K562 (cell line): Measurements from ENCODE around the gene NCKAP1. TPM values are rescaled to one million over a fixed set of nuclear protein-coding genes. Genes with fewer than 3 reads are reported as not detected.

Experiments used
- ATAC-seq: fragments of 200-7000 bp; cut with Tn5 transposase; 3 replicates; pipeline ENCODE4 v1.9.1; 2020; ENCODE audit warnings: moderate library complexity
- BruUV-seq: library from RNA; stranded (reverse); fragments of 400-500 nt; replicated peaks from 2 replicates; lab custom pipeline; 2021; lab: Mats Ljungman, UMichigan
- CTCF ChIA-PET: fragments of 300-600 bp; formaldehyde crosslinking; extraction: SDS; loops from one replicate; lab custom pipeline; 2021; ENCODE audit warnings: low intra/inter-chr PET ratio; lab: Yijun Ruan, JAX
- POLR2A ChIA-PET: fragments of 300-600, 350-650 bp; sonication (Branson Sonifier 250); formaldehyde crosslinking; extraction: SDS; loops from one replicate; lab custom pipeline; 2021; ENCODE audit warnings: antibody characterized with exemption, inconsistent platforms; lab: Yijun Ruan, JAX
- DNase-seq, 4 experiments: peaks; one replicate each; pipeline versions ENCODE4 v3.0.0 to v3.0.0-alpha.2; 2011 to 2018; ENCODE audit warnings: low spot score in 3 of 4, mixed read lengths in 3 of 4; ENCODE audit errors: extremely low read depth in 1 of 4
- FAIRE-seq: peaks from 2 replicates; lab custom pipeline; 2011; peaks lifted over from hg19 to GRCh38; lab: Jason Lieb, UNC
- H2AFZ ChIP-seq: 2 replicates; pipeline ENCODE4 v1.6.0; 2011; ENCODE audit warnings: low read depth, low read length, control low read depth, inconsistent platforms
- H3K27ac ChIP-seq: fragments of 200-600 bp; 3 replicates; pipeline ENCODE4 v1.8.0; 2011; ENCODE audit warnings: low read depth, mild to moderate bottlenecking, control low read depth, inconsistent platforms, low read length, moderate library complexity, mixed read lengths; ENCODE audit errors: extremely low read depth
- H3K27me3 ChIP-seq, 2 experiments: fragments of 300-600 bp in 1 of 2; 2 replicates in 1 of 2; 3 replicates in 1 of 2; pipeline versions ENCODE4 v1.6.0 to v1.8.0; 2011; ENCODE audit warnings: inconsistent platforms in 2 of 2, low read length in 2 of 2, mild to moderate bottlenecking in 1 of 2, mixed read lengths in 1 of 2, moderate library complexity in 1 of 2; ENCODE audit not compliant: control insufficient read depth in 2 of 2, insufficient read depth in 2 of 2
- H3K36me3 ChIP-seq: fragments of 300-600 bp; 3 replicates; pipeline ENCODE4 v1.8.0; 2011; ENCODE audit warnings: mild to moderate bottlenecking, low read length, inconsistent platforms; ENCODE audit not compliant: control insufficient read depth, insufficient read depth
- H3K4me1 ChIP-seq, 2 experiments: fragments of 200-600 bp in 1 of 2; replicated peaks in 1 of 2; 2 replicates in 1 of 2; 3 replicates in 1 of 2; pipeline versions ENCODE4 v1.5.1 to v1.8.0; 2011; ENCODE audit warnings: inconsistent platforms in 2 of 2, low read length in 2 of 2, mild to moderate bottlenecking in 1 of 2, mixed read lengths in 1 of 2, moderate library complexity in 1 of 2; ENCODE audit not compliant: control insufficient read depth in 2 of 2, insufficient read depth in 2 of 2
- H3K4me2 ChIP-seq: 2 replicates; pipeline ENCODE4 v1.6.1; 2011; ENCODE audit warnings: low read length, control low read depth, inconsistent platforms, mixed read lengths; ENCODE audit not compliant: insufficient read depth
- H3K4me3 ChIP-seq: fragments of 200-600 bp; sonication (generic), shearing (Covaris generic); 2 replicates; pipeline ENCODE4 v1.5.1; 2016; ENCODE audit warnings: control low read depth, inconsistent platforms
- H3K79me2 ChIP-seq: fragments of 200-600 bp; 3 replicates; pipeline ENCODE4 v1.8.0; 2011; ENCODE audit warnings: low read length, inconsistent platforms; ENCODE audit not compliant: control insufficient read depth, insufficient read depth
- H3K9ac ChIP-seq, 2 experiments: 2 replicates each; pipeline versions ENCODE4 v1.6.0 to v1.6.1; 2011; ENCODE audit warnings: low read depth in 2 of 2, low read length in 2 of 2, control low read depth in 1 of 2, inconsistent platforms in 1 of 2, mild to moderate bottlenecking in 1 of 2, mixed read lengths in 1 of 2; ENCODE audit not compliant: insufficient read depth in 1 of 2
- H3K9me1 ChIP-seq: one replicate; pipeline ENCODE4 v1.6.0; 2011; ENCODE audit warnings: inconsistent platforms, mild to moderate bottlenecking, low read length, moderate library complexity; ENCODE audit not compliant: control insufficient read depth, insufficient read depth
- H3K9me3 ChIP-seq: replicated peaks from 2 replicates; pipeline ENCODE4 v1.5.1; 2011; ENCODE audit warnings: low read depth, low read length, inconsistent platforms; ENCODE audit not compliant: control insufficient read depth, insufficient read depth
- H4K20me1 ChIP-seq: replicated peaks from 2 replicates; pipeline ENCODE4 v1.6.1; 2011; ENCODE audit warnings: low read length, inconsistent platforms, mixed read lengths; ENCODE audit not compliant: control insufficient read depth, insufficient read depth
- BCOR ChIP-seq: fragments of 450-650 bp; IDR thresholded peaks from 2 replicates; pipeline ENCODE4 v1.6.1; 2016
- CHAMP1 ChIP-seq: fragments of 450-650 bp; IDR thresholded peaks from 2 replicates; pipeline ENCODE4 v1.6.1; 2016; ENCODE audit warnings: mild to moderate bottlenecking
- KDM1A ChIP-seq, 2 experiments: fragments of 450-650 bp; IDR thresholded peaks; 2 replicates each; pipeline ENCODE4 v1.6.1; 2016; ENCODE audit warnings: mild to moderate bottlenecking in 2 of 2
- LARP7 ChIP-seq: fragments of 450-650 bp; IDR thresholded peaks from 2 replicates; pipeline ENCODE4 v1.6.1; 2016
- MAFG ChIP-seq: fragments of 450-650 bp; conservative IDR thresholded peaks from 2 replicates; pipeline ENCODE4 v1.6.1; 2016; ENCODE audit warnings: missing genetic modification characterization, missing compliant biosample characterization
- NFXL1 ChIP-seq: fragments of 450-650 bp; formaldehyde crosslinking; IDR thresholded peaks from 2 replicates; pipeline ENCODE4 v1.4.0; 2021; ENCODE audit warnings: mild to moderate bottlenecking
- RBM25 ChIP-seq: fragments of 200-400 bp; formaldehyde crosslinking; IDR thresholded peaks from 2 replicates; pipeline ENCODE4 v1.6.1; 2018; ENCODE audit warnings: low read length, low read depth, moderate library complexity; ENCODE audit not compliant: severe bottlenecking
- RCOR1 ChIP-seq, 2 experiments: IDR thresholded peaks; 2 replicates each; pipeline ENCODE4 v1.6.1; 2012; ENCODE audit warnings: low read depth in 2 of 2, low read length in 2 of 2, borderline replicate concordance in 1 of 2, improper control_type of control experiment in 1 of 2
- ZNF121 ChIP-seq: sonication (generic); formaldehyde crosslinking; conservative IDR thresholded peaks from 2 replicates; pipeline ENCODE4 v1.8.0; 2022; ENCODE audit warnings: missing genetic modification reagents
- WGBS: fragments of 100-300 bp; shearing (Covaris generic); methylation state at CpG from one replicate; pipeline ENCODE4 v1.1.6; 2016; ENCODE audit warnings: low coverage, mixed read lengths; ENCODE audit not compliant: insufficient coverage; ENCODE audit errors: missing lambda C conversion rate; 5-methylcytosine and 5-hydroxymethylcytosine counted together
- in situ Hi-C: fragments of 300-500 bp; cut with MboI; formaldehyde crosslinking; loops from 4 replicates; pipeline ENCODE4 v1.15.0; 2018; ENCODE audit warnings: inconsistent platforms, mixed read lengths
- intact Hi-C: fragments of 100-400 bp; cut with micrococcal nuclease; formaldehyde crosslinking; loops from 2 replicates; pipeline ENCODE4 v1.14.2; 2022
- polyA plus RNA-seq, 8 experiments: library from polyadenylated mRNA; depleted of rRNA in 4 of 8; stranded (reverse) in 5 of 8; unstranded in 3 of 8; fragments of >200 nt; fragmentation: Nextera tagmentation in 2 of 8; fragmentation: Illumina TruSeq in 1 of 8; extraction: Ambion mirVana in 2 of 8; extraction: Trizol in 1 of 8; gene quantifications; 2 replicates each; pipeline versions ENCODE4 v1.2.1 to v1.2.3, GENCODE V29; 2011 to 2014; ENCODE audit warnings: inconsistent platforms in 1 of 8, missing spikeins in 1 of 8
- total RNA-seq, 7 experiments: library from RNA; depleted of rRNA in 6 of 7; stranded (reverse); fragments of >200 nt in 6 of 7; fragmentation: Illumina TruSeq in 2 of 7; extraction: Trizol in 2 of 7; gene quantifications; 2 replicates each; pipeline versions ENCODE4 v1.2.1 to v1.2.3, GENCODE V29; 2011 to 2021; ENCODE audit warnings: low replicate concordance in 1 of 7

Gene NCKAP1
- total and polyA plus RNA-seq, 9 of the 15 experiments (the other 6 are each of a cell fraction or from before 2014, with no cell fraction given), result 34.0 to 153 (median 88.7) TPM

DNA sequence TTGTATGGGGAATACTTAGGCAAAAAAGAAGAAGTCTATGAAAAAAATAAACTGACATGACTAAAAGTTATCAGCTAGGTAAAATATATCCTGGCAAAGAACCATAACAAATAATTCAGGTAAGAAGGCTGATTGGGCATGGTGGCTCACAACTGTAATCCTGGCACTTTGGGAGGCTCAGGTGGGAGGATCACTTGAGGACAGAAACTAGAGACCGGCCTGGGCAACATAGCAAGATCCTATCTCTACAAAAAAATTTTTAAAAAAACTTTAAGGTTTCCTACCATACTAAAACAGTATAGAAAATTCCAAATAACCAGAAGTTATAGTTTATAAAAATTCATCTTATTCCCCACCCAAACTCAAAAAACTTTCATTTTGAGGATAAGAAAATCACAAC, 10.8 kb downstream of the NCKAP1 start:
- BruUV-seq, result no TSS peak
- Histone ChIP-seq H3K9ac (no peak overlapping the region), H3K4me1 (peaks cover 3 to 11% of the 10 kb centered on the region in 2 experiments; a peak in 3 of 5 replicates), H3K4me3 (no peak overlapping the region), H3K79me2 (peaks cover 100% of the 10 kb centered on the region), H3K27ac (no peak overlapping the region), H3K27me3 (no peaks in the 10 kb centered on the region), H3K4me2 (no peak overlapping the region), H3K9me1 (no peaks in the 10 kb centered on the region), H3K36me3 (peaks cover 24% of the 10 kb centered on the region; the same call in 1 of the 3 replicates), H2AFZ (no peak overlapping the region), H3K9me3 (no peaks in the 10 kb centered on the region), H4K20me1 (no peaks in the 10 kb centered on the region; the same call in 1 of the 2 replicates)
- ChIA-PET CTCF (no interaction called here), POLR2A (interaction anchor here (0.7 to 1.7 kb wide), 3 partner anchors 14 to 48 kb away, joined by 5 to 7 read pairs (median 6); no protein-coding TSS in a partner anchor)
- no peak for DNase-seq
- intact Hi-C loops, result no loop called here
- in situ Hi-C loops, result no loop called here
- TF ChIP-seq RCOR1 (IDR thresholded peaks at IDR 0.05; ENCODE audit: borderline replicate concordance in 1 of 2, low read depth in 2 of 2, low read length in 2 of 2) (0 out of 4 replicates have a peak, but pooled peaks of 1 of the 2 experiments have one; percentile 9), NFXL1 (no peak), ZNF121 (CRISPR knock-in tag) (peak; percentile 85), CHAMP1 (0 out of 2 replicates have a peak, but pooled peaks have one; percentile 37), BCOR (peak; percentile 44; the same call in 1 of the 2 replicates), MAFG (tag) (no peak), LARP7 (no peak), RBM25 (peak; percentile 79), KDM1A (IDR thresholded peaks at IDR 0.05) (0 out of 4 replicates have a peak, but pooled peaks have one; percentile 13 to 24)
- 100% methylated on average over 1 of the region's 1 CpG for WGBS
- FAIRE-seq, result no peak
- no peak for ATAC-seq
